GM12878 (cell line): ENCODE data around the gene ATXN7L3B. TPM values are rescaled to one million over a fixed set of nuclear protein-coding genes. Genes with fewer than 3 reads are reported as not detected.

Experiments
- ATAC-seq: fragments of 200-7000 bp; cut with Tn5 transposase; 3 replicates; pipeline ENCODE4 v1.9.1; 2020; ENCODE audit warnings: mild to moderate bottlenecking, moderate library complexity
- BruUV-seq: library from RNA; stranded (reverse); fragments of 400-500 nt; replicated peaks from 2 replicates; lab custom pipeline; 2021; lab: Mats Ljungman, UMichigan
- CTCF ChIA-PET: fragments of 300-600 bp; sonication (Branson Sonifier 250); formaldehyde crosslinking; extraction: SDS; loops from one replicate; lab custom pipeline; 2021; ENCODE audit warnings: inconsistent platforms; lab: Yijun Ruan, JAX
- POLR2A ChIA-PET: fragments of 350-600 bp; formaldehyde crosslinking; extraction: SDS; loops from one replicate; lab custom pipeline; 2021; ENCODE audit warnings: inconsistent platforms; lab: Charles Lee
- RAD21 ChIA-PET: fragments of 300-600 bp; sonication (Branson Sonifier 250); formaldehyde crosslinking; loops from one replicate; lab custom pipeline; 2023; ENCODE audit warnings: antibody characterized with exemption; ENCODE audit not compliant: unreplicated experiment; lab: Charles Lee
- SMC1A ChIA-PET: fragments of 300-600 bp; sonication (Branson Sonifier 250); formaldehyde crosslinking; loops from one replicate; lab custom pipeline; 2023; ENCODE audit not compliant: unreplicated experiment, uncharacterized antibody; lab: Charles Lee
- DNase-seq: peaks from one replicate; pipeline ENCODE4 v3.0.0-alpha.2; 2011; ENCODE audit warnings: low read depth, low spot score
- FAIRE-seq: peaks from 3 replicates; lab custom pipeline; 2011; peaks lifted over from hg19 to GRCh38; lab: Jason Lieb, UNC
- H2AFZ ChIP-seq: 2 replicates; pipeline ENCODE4 v1.6.0; 2011; ENCODE audit warnings: low read depth, low read length, control low read depth; ENCODE audit not compliant: control insufficient read depth
- H3K27ac ChIP-seq: 2 replicates; pipeline ENCODE4 v1.5.1; 2011; ENCODE audit warnings: control low read depth; ENCODE audit not compliant: control insufficient read depth, insufficient read depth
- H3K27me3 ChIP-seq, 2 experiments: replicated peaks in 1 of 2; 2 replicates each; pipeline versions ENCODE4 v1.6.0 to v1.6.1; 2011; ENCODE audit warnings: low read length in 1 of 2; ENCODE audit not compliant: control insufficient read depth in 2 of 2, insufficient read depth in 2 of 2
- H3K36me3 ChIP-seq, 2 experiments: 2 replicates each; pipeline ENCODE4 v1.5.1; 2011; ENCODE audit warnings: low read length in 1 of 2; ENCODE audit not compliant: control insufficient read depth in 2 of 2, insufficient read depth in 2 of 2
- H3K4me1 ChIP-seq: 2 replicates; pipeline ENCODE4 v1.6.1; 2011; ENCODE audit warnings: mild to moderate bottlenecking, low read length, moderate library complexity, mixed read lengths; ENCODE audit not compliant: control insufficient read depth, insufficient read depth
- H3K4me2 ChIP-seq: 2 replicates; pipeline ENCODE4 v1.6.0; 2011; ENCODE audit warnings: control low read depth; ENCODE audit not compliant: control insufficient read depth, insufficient read depth
- H3K4me3 ChIP-seq: fragments of 200-600 bp; sonication (generic); 2 replicates; pipeline ENCODE4 v1.5.1; 2016
- H3K79me2 ChIP-seq: 2 replicates; pipeline ENCODE4 v1.6.0; 2011; ENCODE audit warnings: low read length; ENCODE audit not compliant: control insufficient read depth, insufficient read depth
- H3K9ac ChIP-seq: 2 replicates; pipeline ENCODE4 v1.8.0; 2011; ENCODE audit warnings: low read length, control low read depth, mixed read lengths; ENCODE audit not compliant: control insufficient read depth, insufficient read depth
- H3K9me3 ChIP-seq: replicated peaks from 3 replicates; pipeline ENCODE4 v1.5.1; 2011; ENCODE audit warnings: mild to moderate bottlenecking, low read length; ENCODE audit not compliant: control insufficient read depth, insufficient read depth
- H4K20me1 ChIP-seq: 2 replicates; pipeline ENCODE4 v1.6.0; 2011; ENCODE audit not compliant: control insufficient read depth, insufficient read depth
- BHLHE40 ChIP-seq, 2 experiments: fragments of 450-650 bp in 1 of 2; IDR thresholded peaks; 2 replicates each; pipeline ENCODE4 v1.6.1; 2011 to 2017; ENCODE audit warnings: low read depth in 2 of 2, borderline replicate concordance in 1 of 2, improper control_type of control experiment in 1 of 2, low read length in 1 of 2, mild to moderate bottlenecking in 1 of 2
- CHD1 ChIP-seq: IDR thresholded peaks from 2 replicates; pipeline ENCODE4 v1.6.1; 2012; ENCODE audit warnings: low read depth, low read length, improper control_type of control experiment
- ETV6 ChIP-seq, 2 experiments: fragments of 450-650 bp in 1 of 2; IDR thresholded peaks in 1 of 2; conservative IDR thresholded peaks in 1 of 2; 2 replicates each; pipeline ENCODE4 v1.6.1; 2014; ENCODE audit warnings: antibody characterized with exemption in 1 of 2, borderline replicate concordance in 1 of 2, low read depth in 1 of 2, mild to moderate bottlenecking in 1 of 2, moderate library complexity in 1 of 2
- GABPA ChIP-seq: IDR thresholded peaks from 2 replicates; pipeline ENCODE4 v1.6.1; 2014; ENCODE audit warnings: antibody characterized with exemption, low read depth, mild to moderate bottlenecking, inconsistent platforms
- NR2F1 ChIP-seq: fragments of 450-650 bp; conservative IDR thresholded peaks from 2 replicates; pipeline ENCODE4 v1.6.1; 2017; ENCODE audit warnings: mild to moderate bottlenecking
- RAD21 ChIP-seq: IDR thresholded peaks from 2 replicates; pipeline ENCODE4 v1.6.1; 2011; ENCODE audit warnings: mild to moderate bottlenecking, low read depth, low read length, moderate library complexity; ENCODE audit not compliant: insufficient read depth
- RB1 ChIP-seq: fragments of 450-650 bp; formaldehyde crosslinking; IDR thresholded peaks from 2 replicates; pipeline ENCODE4 v1.6.1; 2017; ENCODE audit warnings: mild to moderate bottlenecking, borderline replicate concordance
- RELB ChIP-seq: fragments of 450-650 bp; IDR thresholded peaks from 2 replicates; pipeline ENCODE4 v1.6.1; 2017; ENCODE audit warnings: low read depth, mild to moderate bottlenecking, moderate library complexity
- SMC3 ChIP-seq: IDR thresholded peaks from 2 replicates; pipeline ENCODE4 v1.6.1; 2011; ENCODE audit warnings: low read length, improper control_type of control experiment, borderline replicate concordance
- STAT3 ChIP-seq: IDR thresholded peaks from 2 replicates; pipeline ENCODE4 v1.6.1; 2011; ENCODE audit warnings: low read depth, low read length, improper control_type of control experiment
- SUZ12 ChIP-seq: fragments of 200-600 bp; sonication (generic); IDR thresholded peaks from one replicate; pipeline ENCODE4 v1.6.1; 2018; ENCODE audit warnings: antibody characterized with exemption, mild to moderate bottlenecking; ENCODE audit not compliant: unreplicated experiment
- TCF3 ChIP-seq: IDR thresholded peaks from 2 replicates; pipeline ENCODE4 v1.6.1; 2012; ENCODE audit warnings: low read depth, mild to moderate bottlenecking, low read length, borderline replicate concordance; ENCODE audit not compliant: insufficient read depth
- ZNF687 ChIP-seq: fragments of 450-650 bp; IDR thresholded peaks from 2 replicates; pipeline ENCODE4 v1.6.1; 2017; ENCODE audit warnings: mild to moderate bottlenecking, moderate library complexity
- WGBS: methylation state at CpG from one replicate; pipeline ENCODE4 v1.1.6; 2016; ENCODE audit warnings: low lambda C conversion rate; ENCODE audit not compliant: insufficient replicate concordance, insufficient coverage; ENCODE audit errors: missing lambda C conversion rate; 5-methylcytosine and 5-hydroxymethylcytosine counted together
- in situ Hi-C: fragments of 300-500 bp; cut with MboI; formaldehyde crosslinking; loops from 9 replicates; pipeline ENCODE4 v1.14.3; 2018; ENCODE audit warnings: mixed read lengths
- intact Hi-C: fragments of 100-400 bp; cut with micrococcal nuclease; formaldehyde crosslinking; loops from one replicate; pipeline ENCODE4 v1.14.2; 2022; ENCODE audit not compliant: unreplicated experiment
- polyA plus RNA-seq, 11 experiments: library from polyadenylated mRNA; depleted of rRNA in 4 of 11; unstranded in 6 of 11; stranded (reverse) in 5 of 11; fragments of >200 nt; fragmentation: Nextera tagmentation in 4 of 11; fragmentation: Illumina TruSeq in 1 of 11; extraction: Ambion mirVana in 4 of 11; extraction: Trizol in 1 of 11; gene quantifications; 1 replicate in 1 of 11; 2 replicates in 10 of 11; pipeline versions ENCODE4 v1.2.1 to v1.2.3, GENCODE V29; 2011 to 2016; ENCODE audit warnings: inconsistent platforms in 2 of 11, missing spikeins in 2 of 11, low read depth in 1 of 11
- total RNA-seq, 4 experiments: library from RNA; depleted of rRNA in 3 of 4; stranded (reverse); fragments of >200 nt in 3 of 4; fragmentation: Illumina TruSeq in 1 of 4; extraction: Trizol in 1 of 4; gene quantifications; 2 replicates each; pipeline versions ENCODE4 v1.2.1 to v1.2.3, GENCODE V29; 2013 to 2021

Gene ATXN7L3B
- total and polyA plus RNA-seq, 10 of the 15 experiments (the other 5 are each of a cell fraction or from before 2014, with no cell fraction given), result 6.3 to 36.1 (median 21.7) TPM

- TF ChIP-seq GABPA (no peak), BHLHE40 (IDR thresholded peaks at IDR 0.05; ENCODE audit: borderline replicate concordance in 1 of 2, low read depth in 2 of 2, low read length in 1 of 2) (no peak), ETV6 (conservative IDR thresholded peaks at IDR 0.05 in 1 of 2, IDR thresholded peaks at IDR 0.05 in 1 of 2; ENCODE audit: borderline replicate concordance in 1 of 2, low read depth in 1 of 2) (no peak), SUZ12 (no peak), RAD21 (no peak), RELB (no peak), SMC3 (no peak), RB1 (no peak)
- TF ChIP-seq, all 136 proteins: peak for 0
Measured at GRCh38 chr12:74551291-74551690, 13.7 kb downstream of the ATXN7L3B start (continued).

GRCh38 chr12:74552201-74552600 is 14.6 kb downstream of the ATXN7L3B start:
- ChIA-PET SMC1A (interaction anchor here (1.2 to 1.5 kb wide), 2 partner anchors 9 to 11 kb away, joined by 3 read pairs; no protein-coding TSS in a partner anchor), POLR2A (no interaction called here), CTCF (interaction anchor here (1.6 kb wide), 1 partner anchor 14 kb away, joined by 3 read pairs; the partner anchor contains the start of gene ATXN7L3B), RAD21 (no interaction called here)
- no peaks in the 10 kb centered on the region for H3K36me3 ChIP-seq
- no peaks in the 10 kb centered on the region for H3K27me3 ChIP-seq
- FAIRE-seq (no peak), ATAC-seq (peak; percentile 66), DNase-seq (no peak)
- no peak overlapping the region for H3K27ac ChIP-seq
- no peak for TF ChIP-seq TCF3
- TF ChIP-seq ZNF687, result no peak
- no peak for TF ChIP-seq RELB
- no peak for TF ChIP-seq CHD1
- peak; percentile 42; the same call in 1 of the 2 replicates for TF ChIP-seq NR2F1
- no peak for TF ChIP-seq STAT3
- whole genome bisulfite sequencing, result 61% methylated on average over 2 of the region's 2 CpGs
- H3K4me1 ChIP-seq, result no peaks in the 10 kb centered on the region
- in situ Hi-C loops, result no loop called here
- H3K79me2 ChIP-seq, result no peaks in the 10 kb centered on the region
- no peak overlapping the region for H3K4me2 ChIP-seq
- BruUV-seq, result no TSS peak
- H3K9me3 ChIP-seq, result no peaks in the 10 kb centered on the region
- intact Hi-C loops, result no loop called here
- no peak overlapping the region for H2AFZ ChIP-seq
- H3K4me3 ChIP-seq, result no peak overlapping the region
- H3K9ac ChIP-seq, result no peak overlapping the region
- H4K20me1 ChIP-seq, result no peaks in the 10 kb centered on the region
